GM21447 (cell line): ENCODE measurements around the gene SESN1.
"Not testable (repeated sequence)": the region's sequence is repeated elsewhere in the genome, so short reads cannot be mapped to it uniquely, and the experiment has no call there.

Source experiments
- ATAC-seq: cut with Tn5 transposase; IDR thresholded peaks from one replicate; pipeline ENCODE4 v1.9.1; 2021; ENCODE audit not compliant: unreplicated experiment

SESN1 gene

GRCh38 chr6:109002051-109002697 is 92.5 kb downstream of the SESN1 start:
- no peak for ATAC-seq

GRCh38 chr6:109001291-109001894 is 93.3 kb downstream of the SESN1 start:
- ATAC-seq = no peak

GRCh38 chr6:109000289-109000688 is 94.4 kb downstream of the SESN1 start:
- ATAC-seq = no peak

- ATAC-seq = no peak
Measured at GRCh38 chr6:108999428-108999827, 95.2 kb downstream of the SESN1 start.

- ATAC-seq = no peak
Measured at GRCh38 chr6:108998485-108998884, 96.2 kb downstream of the SESN1 start.

- no peak for ATAC-seq
Measured at GRCh38 chr6:108996208-108996607, 98.4 kb downstream of the SESN1 start.

GRCh38 chr6:108995296-108995695 is 99.3 kb downstream of the SESN1 start:
- ATAC-seq = no peak

- no peak for ATAC-seq
Measured at GRCh38 chr6:108993876-108994275, 100.8 kb downstream of the SESN1 start.

- ATAC-seq = no peak
Measured at GRCh38 chr6:108989700-108990099, 104.9 kb downstream of the SESN1 start.

- no peak for ATAC-seq
Measured at GRCh38 chr6:108988765-108989164, 105.9 kb downstream of the SESN1 start.

- ATAC-seq = no peak
Measured at GRCh38 chr6:108988296-108988695, 106.3 kb downstream of the SESN1 start.

- ATAC-seq = no peak
Measured at GRCh38 chr6:108987156-108987555, 107.5 kb downstream of the SESN1 start.

- ATAC-seq = no peak
Measured at GRCh38 chr6:108985301-108985700, 109.3 kb downstream of the SESN1 start.

GRCh38 chr6:108983151-108983550 is 111.5 kb downstream of the SESN1 start:
- ATAC-seq = no peak

GRCh38 chr6:108982154-108983113 is 112.2 kb downstream of the SESN1 start:
- ATAC-seq = no peak

GRCh38 chr6:108978638-108979037 is 116.0 kb downstream of the SESN1 start:
- not testable (repeated sequence) for ATAC-seq

- ATAC-seq = no peak
Measured at GRCh38 chr6:108974201-108974600, 120.4 kb downstream of the SESN1 start.

GRCh38 chr6:108969776-108970175 is 124.9 kb downstream of the SESN1 start:
- ATAC-seq = no peak

- ATAC-seq = no peak
Measured at GRCh38 chr6:108968325-108969316, 126.0 kb downstream of the SESN1 start.
